HuH-7 (cell line): ENCODE data around the gene SERGEF.

Source experiments
- DNase-seq: peaks from one replicate; pipeline ENCODE4 v3.0.0; 2011; ENCODE audit warnings: low spot score

The SERGEF gene

DNA sequence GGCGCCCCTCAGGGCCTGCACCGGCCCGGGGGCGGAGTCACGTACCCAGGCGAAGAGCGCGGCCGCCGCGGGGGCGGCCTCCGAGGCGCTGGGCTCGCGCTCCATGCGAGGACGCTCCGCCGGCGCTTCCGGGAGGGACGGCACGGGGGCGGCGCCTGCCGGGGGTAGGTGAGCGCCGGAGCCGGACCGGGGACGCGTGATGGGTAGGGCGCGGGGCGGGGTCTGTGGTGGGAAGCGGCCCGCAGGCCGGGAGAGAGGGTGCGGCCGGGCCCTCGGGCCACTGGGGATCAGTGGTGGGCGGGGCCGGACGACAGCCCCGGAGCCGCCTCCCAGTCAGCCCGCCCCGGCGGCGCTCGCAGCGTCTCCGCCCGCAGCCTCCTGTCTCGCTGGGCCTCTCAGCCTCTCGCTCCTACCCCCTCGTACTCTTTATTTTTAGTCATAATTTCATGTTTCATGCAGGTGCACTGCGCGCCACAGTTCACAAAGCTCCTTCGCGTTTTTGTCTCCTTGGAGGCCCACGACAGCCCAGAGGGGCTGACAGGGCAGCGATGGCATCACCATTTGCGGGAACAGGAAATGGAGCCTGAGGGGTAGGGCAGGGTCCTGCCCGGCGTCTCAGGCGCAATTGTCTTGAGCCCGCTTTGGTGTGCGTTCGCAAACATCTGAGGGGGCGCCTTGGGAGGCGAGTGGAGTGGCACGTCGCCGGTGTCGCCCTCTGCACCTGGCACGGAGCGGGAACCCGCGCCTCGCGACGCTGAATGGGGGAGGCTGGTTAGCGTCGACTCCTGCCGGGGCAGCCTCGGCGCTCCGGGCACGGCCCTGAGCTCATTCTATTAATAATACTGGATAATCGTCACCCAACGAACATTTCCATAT lies at the start of gene SERGEF:
SERGEF (minus strand) TSS at position 142 of the 876 bp plus-strand sequence; CDS start at position 105, 37 bp downstream.
- DNase-seq = peak; percentile 81

DNA sequence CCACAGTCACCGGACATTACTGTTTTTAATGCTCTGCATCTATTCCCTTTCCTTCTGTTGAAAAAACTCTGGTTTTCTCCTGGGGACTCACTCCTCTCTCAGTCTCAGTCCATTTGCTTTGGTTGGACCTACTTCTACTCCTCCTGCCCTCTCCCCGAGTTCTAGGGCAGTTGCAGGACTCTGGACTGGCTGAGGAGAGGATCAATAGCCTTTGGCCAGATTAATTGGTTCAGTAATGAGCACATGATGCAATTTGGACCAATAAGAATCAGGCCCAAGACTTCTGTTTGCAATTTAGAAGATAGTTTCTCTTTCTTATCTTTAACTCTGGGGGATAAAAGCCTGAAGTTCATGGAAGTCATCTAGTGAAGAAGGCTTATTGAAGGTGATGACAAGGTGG lies 48.5 kb upstream of the SERGEF start:
- DNase-seq = no peak

DNA sequence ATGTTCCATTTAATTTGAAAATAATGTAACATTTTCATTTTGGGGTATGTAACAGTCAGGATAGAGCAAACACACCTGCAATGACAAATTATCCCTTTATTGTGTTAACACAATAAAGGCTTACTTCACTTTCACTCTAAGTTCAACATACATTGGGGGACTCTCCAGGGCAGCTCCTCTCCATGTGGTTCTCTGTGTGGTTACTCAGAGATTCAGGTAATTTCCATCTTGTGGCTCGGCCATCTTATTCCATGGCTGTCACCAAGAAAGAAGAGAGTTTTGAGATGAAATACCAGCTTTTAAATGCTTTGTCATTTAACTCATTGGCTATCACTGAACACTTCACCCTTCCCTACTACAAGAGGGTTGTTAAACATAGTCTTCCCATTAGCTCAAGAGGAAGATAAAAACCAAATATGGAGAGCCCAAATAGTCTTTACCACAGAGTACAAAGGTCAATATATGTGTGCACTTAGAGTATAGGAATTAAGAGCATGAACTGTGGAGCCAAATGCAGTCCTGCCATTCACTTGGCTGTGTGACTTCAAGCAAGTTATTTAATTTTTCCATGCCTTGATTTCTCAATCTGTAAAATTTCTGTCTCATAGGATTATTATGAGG lies 43.8 kb upstream of the SERGEF start:
- peak; percentile 12 for DNase-seq

DNA sequence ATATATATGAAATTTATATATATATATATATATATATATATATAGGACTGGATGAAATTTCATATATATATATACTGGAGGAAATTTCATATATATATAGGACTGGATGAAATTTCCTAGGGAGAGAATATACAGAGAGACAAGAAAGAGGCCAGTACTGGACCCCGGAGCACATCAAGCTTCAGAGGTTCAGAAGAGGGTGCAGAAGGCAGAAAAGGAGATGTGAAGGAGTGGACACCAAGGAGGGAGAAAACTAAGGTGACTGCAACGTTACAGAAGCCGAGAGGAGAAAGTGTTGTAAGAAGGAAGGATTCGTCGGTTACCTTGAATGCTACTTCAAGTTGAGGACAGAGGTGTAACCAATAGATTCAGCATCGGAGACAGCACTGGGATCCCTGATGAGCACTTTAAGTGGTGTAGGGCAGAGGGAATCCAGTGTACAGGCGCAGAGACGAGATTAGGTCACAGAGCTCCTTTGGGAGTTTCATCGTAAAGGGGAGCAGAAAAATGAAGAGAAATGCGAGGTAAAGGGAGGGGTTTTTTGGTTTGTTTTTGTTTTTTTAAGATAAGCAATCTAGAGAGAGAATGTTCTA lies 41.8 kb upstream of the SERGEF start:
- DNase-seq = no peak

- no peak for DNase-seq
Measured at GRCh38 chr11:18050848-18051247, 38.0 kb upstream of the SERGEF start.

DNA sequence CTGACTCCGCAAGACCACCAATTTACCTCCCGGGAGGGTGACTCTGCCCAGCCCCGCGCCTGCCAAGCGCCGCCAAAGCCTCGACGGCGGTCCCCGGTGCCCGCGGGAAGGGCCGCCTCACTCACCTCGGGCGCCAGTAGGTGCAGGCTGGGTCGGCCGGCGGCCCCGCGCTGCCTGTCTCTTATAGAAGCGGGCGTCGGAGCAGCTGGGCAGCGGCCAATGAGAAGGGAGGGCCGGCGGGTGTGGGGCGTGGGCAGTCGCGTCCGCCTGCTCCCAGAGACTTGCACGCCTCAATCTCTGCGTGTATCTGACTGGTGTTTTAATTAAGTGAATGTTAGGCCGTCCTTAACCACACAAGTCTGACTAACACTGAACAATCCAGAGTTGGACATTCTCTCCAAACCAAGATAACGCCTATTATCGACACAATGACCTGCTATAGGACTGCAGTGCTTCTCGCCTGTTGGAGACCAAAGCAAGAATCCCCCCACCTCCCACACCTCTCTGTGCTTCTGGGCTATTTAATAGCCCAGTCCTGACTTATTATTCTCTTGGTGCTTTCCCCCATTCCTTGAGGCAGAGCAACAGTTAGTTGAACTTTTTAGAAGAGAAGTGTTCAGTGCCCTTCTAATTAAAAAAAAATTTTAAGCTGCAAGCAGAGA lies 33.4 kb upstream of the SERGEF start, which contains the start of gene TPH1:
TPH1 (minus strand) TSS at position 154 of the 662 bp plus-strand sequence. CDS start 5,507 bp downstream, outside the sequence.
- DNase-seq = no peak

DNA sequence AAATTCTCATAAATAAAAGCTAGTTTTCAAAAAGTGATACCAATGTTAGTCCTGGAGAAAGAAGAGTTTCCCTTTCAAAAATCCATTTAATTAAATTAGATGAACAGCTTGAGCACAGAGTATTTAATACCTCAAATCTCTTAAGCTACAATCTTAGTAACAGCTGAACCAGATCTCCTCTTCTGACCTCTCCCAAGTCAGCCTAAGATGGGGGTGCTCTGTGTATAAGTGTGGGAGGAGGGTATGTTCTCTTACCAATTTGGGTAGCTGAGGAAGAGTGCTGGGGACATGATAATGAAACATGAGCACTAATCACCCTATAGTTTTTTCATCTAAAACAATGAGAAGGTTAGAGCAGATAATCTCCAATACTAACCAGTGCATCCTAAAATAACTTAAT lies 23.6 kb upstream of the SERGEF start:
- no peak for DNase-seq

DNA sequence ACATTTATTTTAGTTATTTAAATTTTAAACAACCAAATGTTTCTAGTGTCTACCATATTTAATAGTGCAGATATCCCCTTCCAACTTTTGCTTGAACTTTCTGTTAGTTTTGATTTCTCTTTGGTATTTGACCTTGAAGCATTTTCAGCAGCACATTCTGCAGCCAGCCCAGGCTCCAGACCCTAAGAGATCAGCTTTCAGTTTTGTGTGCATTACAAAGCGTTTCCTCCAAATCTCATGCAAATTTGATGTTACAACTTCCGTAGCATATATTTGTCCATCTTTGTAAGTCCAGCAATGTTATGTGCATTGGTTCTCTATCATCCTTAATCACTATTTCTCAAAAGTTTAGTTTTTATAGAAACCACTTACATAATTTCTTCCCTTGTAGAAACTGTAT lies 14.6 kb upstream of the SERGEF start:
- DNase-seq = no peak

DNA sequence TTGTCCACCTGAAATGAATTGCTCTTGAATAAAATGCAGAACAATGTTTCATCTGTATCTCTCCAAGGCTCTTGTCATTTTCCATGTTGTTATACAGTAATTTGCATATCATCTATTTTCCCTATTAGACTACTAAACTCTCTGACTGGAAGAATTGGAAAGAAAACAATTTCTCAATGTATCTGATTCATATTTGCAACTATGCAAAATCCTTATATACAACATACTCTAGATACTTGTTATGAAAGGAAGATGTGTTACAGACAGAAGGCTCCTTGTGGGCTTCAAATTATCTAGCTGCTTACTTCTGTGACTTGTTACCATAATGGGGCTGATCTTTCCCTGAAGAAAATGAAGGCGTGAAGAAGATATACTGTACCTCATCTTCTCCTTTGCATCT lies 9.6 kb upstream of the SERGEF start:
- no peak for DNase-seq

DNA sequence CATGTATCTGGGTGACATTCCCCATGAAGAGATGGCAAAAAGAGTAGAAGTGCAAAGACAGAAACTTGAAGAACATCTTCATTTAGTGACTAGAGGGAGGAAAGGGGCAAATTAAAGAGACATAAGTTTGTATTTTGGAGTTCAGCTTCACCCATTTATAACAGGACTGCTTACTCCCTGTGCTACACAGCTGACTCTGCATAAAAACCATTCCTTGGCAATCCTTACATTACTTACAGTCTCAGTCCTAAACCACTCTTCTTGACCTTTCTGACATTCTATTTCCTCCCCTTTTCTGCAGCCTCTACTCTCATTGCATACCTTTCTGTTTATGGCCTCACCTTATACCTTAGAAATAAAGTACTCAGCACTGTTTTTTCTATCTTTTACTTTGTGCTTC lies 6.8 kb upstream of the SERGEF start:
- DNase-seq = no peak

DNA sequence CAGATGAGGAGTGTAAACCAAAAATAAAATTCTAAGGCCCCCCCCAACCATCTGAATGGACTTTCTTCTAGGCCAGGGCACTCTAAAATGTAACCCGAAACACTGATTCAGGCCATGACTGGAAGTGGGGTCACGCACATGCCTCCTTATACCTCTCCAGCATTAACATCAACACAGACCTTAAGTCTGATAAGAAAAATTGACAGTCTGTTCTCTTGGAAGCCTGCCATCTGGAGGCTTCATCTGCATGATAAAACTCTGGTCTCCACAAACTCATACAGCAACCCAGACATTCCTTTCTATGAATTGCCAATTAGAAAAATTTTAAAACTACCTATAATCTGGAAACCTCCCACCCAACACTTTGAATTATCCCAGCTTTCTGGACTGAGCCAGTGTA lies 3.9 kb upstream of the SERGEF start:
- no peak for DNase-seq

DNA sequence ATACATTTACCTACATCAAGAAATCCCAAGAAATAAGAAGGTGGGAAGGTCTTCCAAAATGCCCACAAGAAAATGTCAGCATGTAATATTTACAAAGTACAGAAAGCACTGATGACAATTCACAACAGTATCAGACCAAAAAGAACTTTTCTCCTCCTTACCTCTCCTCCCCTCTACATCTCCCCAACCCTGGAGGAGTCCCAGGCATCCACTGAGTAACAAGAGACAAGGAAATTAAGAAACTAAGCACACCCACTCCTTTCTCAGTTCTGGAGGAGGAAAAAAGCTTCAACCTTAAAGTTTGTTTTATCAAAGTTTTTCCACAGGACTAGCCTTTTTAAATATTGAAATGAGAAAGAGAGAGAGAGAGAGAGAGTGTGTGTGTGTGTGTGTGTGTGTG lies 2.0 kb upstream of the SERGEF start:
- DNase-seq = no peak

GRCh38 chr11:18013790-18014507 lies 1.1 kb upstream of the SERGEF start:
- no peak for DNase-seq

GRCh38 chr11:18012122-18012905 lies 533 bp downstream of the SERGEF start:
- peak; percentile 10 for DNase-seq

- peak; percentile 11 for DNase-seq
Measured at GRCh38 chr11:18011633-18012032, 1.2 kb downstream of the SERGEF start.

DNA sequence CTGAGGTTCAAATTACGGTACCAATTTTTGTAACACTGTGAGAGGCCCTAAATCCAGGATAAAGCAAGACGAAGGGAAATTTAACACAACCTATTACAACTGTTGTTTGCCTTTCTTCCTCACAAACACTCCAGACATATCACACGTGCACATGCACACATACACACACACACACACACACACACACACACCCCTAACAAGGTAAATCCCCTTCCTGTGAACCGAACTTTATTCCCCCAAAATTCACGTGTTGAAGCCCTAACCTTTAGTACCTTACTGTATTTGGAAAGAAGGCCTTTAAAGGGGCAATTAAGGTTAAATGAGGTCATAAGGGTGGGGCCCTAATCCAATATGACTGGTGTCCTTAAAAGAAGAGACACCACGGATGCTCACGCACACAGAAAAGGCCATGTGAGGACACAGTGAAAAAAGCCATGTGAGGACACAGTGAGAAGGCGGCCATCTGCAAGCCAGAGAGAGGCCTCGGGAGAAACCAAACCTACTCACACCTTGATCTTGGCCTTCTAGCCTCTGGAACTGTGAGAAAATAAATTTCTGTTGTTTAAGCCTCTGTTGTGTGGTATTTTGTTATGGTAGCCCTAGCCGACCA lies 1.8 kb downstream of the SERGEF start:
- no peak for DNase-seq

GRCh38 chr11:18010121-18010670 lies 2.7 kb downstream of the SERGEF start:
- DNase-seq = no peak

DNA sequence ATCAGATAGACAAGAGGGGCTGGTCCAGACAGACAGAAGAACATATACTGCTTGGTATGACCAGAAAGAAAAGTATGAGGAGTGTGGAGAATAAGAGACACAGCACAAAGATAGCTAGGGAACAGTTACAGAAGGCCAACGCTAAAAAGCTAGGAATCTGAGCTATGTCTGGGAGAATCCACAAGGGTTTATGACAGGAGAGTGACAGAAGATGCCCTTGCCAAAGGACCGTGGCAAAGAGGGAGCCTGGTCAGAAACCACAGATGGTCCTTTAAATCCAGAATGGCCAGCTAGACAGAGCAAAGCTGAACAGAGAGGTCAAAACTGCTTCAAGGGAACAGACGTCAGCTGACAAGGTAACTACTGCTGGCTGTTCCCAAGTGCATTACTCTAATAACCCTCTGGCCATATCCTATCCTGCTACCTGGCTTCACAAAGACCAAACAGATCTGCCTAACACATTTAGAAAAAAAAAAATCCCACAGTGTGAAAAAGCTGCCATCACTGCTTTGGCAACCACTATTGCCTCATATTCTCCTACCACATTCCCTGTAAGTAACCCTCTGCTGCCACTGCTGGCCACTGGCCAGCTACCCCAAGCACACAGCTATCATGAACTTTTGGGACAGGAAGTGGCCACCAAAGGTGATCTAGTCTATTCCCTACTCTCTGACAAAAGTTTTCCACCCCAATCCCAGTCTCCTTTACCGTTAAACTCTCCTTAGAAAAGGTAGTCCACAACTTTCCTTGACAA lies 7.3 kb downstream of the SERGEF start:
- DNase-seq = peak; percentile 23

DNA sequence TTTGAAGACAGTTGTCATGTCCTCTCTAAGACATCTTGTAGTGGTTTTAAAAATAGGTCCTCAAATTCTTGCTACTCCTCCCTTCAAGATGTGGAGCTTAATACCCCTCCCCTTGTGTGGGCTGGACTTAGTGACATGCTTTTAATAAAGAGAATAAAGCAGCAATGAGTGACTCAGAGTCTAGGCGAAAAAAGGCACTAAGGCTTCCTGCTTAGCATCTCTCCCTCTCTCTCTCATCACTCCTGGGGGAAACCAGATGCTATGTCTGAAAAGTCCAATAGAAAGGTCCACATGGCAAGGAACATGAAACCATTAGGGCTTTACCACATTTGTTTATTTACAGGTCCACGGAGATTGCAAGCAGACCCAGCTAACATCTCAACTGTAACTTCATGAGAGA lies 11.7 kb downstream of the SERGEF start:
- DNase-seq = no peak

DNA sequence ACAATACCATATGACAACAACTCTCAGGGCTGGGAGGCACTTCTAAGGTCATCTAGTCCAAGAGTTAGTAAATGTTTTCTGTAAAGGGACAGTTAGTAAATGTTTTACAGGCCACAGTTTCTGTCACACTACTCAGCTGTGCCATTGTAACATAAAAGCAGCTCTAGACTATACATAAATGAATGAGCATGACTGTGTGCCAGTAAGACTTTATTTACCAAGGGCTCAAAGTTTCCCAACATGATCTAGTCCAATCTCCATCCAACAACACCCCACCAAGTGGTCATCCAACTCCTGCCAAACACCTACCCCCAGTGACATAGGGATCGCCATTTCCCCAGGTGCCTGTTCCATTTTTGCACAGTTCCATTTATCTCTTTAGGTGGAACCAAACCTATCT lies 12.1 kb downstream of the SERGEF start:
- no peak for DNase-seq
